Posterior cingulate gyrus (tissue), 11 donors: ENCODE measurements around the gene TRAF1.

ENCODE experiments used
- DNase-seq, 10 donors: peaks; one replicate each; pipeline versions ENCODE4 v3.0.0 to v3.0.0-alpha.2; 2020 to 2021; ENCODE audit warnings: mixed read lengths in 3 of 10
- intact Hi-C: fragments of 100-400 bp; cut with DNase I; formaldehyde crosslinking; loops from one replicate; pipeline ENCODE4 v1.15.1; 2023

The TRAF1 gene

DNA sequence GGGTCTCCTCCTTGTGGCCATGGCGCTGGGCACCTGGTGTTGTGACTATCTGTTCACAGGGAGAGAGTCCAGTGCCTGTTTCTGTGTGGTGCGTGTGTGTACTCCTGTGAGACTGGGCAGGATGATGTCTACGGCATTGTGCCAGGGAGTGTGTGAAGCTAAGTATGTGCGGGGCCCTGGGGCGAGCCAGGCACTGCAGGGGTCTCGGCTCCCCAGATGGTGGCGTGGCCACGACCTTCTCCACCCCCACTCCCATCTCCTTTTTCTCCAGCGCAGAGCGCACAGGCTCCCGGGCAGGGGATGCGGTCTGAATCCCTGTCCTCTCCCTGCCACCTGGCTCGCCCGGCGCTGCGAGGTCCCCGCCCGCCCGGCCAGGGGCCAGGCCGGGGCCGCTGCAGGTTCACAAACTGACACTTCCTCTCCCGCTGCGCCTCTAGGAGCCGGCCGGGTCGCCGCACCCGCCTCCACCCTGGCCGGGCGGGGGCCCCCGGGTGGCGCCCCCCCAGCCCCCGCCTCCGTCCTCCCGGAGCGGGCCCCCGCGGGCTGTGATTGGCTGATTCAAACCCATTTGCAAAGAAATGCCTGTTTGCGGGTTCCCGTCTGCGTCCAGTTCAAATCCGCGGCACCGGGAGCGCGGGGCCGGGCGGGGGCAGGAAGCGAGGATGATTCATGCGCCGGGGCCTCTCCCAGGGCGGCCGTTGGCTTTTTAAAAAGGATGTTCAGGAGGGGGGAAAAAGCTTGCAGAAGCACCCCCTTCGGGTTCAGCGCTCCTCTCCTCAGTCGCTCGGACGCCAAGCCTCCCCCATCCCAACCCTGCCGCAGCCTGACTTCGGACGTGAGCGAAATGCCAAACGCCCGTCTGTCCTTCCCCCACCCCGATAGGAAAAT is 50.4 kb downstream of the TRAF1 start:
- intact Hi-C loops, result loop anchor here (2.0 to 10.0 kb wide), 3 partner anchors 34 to 199 kb away; partner anchors contain the start of genes CNTRL and PSMD5
- peak; percentile 49 to 96 (median 76) for DNase-seq

DNA sequence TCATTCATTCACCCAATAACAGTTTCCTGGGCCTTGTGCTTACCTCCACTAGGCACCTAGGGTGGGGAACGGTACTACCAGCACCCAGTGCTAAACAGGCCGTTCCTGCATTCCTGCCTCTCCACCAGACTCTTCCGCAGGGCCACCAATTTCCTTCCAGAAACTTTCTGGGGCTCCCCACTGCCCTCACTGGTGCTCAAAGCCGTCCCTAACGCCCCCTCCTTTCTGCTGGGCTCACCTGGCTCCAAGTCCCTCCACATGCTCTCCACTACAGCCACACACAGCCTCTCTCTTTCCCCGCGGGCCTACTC is 51.0 kb downstream of the TRAF1 start:
- intact Hi-C loops, result loop anchor here (5.0 to 10.0 kb wide), 2 partner anchors 33 to 199 kb away; partner anchors contain the start of genes CNTRL and PSMD5
- no peak for DNase-seq

DNA sequence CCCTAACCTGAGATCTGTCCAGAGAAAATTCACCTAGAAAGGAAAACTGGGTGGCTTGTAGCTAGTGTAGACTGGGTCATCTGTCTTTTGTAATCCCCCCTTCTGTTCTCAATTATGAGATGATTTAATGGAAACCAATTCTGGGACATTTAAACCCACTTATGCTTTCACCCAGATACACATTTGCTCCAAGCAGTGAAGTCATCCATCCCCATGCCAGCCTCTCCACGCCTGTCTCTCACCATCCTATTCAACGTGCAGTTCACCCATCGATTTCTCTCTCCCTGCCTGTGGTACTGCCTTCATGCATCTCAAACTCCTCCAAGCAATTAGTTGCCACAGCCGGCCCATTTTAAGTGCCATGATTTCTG is 51.4 kb downstream of the TRAF1 start:
- intact Hi-C loops, result loop anchor here (5.0 to 10.0 kb wide), 2 partner anchors 33 to 200 kb away; partner anchors contain the start of genes CNTRL and PSMD5
- DNase-seq, result no peak

DNA sequence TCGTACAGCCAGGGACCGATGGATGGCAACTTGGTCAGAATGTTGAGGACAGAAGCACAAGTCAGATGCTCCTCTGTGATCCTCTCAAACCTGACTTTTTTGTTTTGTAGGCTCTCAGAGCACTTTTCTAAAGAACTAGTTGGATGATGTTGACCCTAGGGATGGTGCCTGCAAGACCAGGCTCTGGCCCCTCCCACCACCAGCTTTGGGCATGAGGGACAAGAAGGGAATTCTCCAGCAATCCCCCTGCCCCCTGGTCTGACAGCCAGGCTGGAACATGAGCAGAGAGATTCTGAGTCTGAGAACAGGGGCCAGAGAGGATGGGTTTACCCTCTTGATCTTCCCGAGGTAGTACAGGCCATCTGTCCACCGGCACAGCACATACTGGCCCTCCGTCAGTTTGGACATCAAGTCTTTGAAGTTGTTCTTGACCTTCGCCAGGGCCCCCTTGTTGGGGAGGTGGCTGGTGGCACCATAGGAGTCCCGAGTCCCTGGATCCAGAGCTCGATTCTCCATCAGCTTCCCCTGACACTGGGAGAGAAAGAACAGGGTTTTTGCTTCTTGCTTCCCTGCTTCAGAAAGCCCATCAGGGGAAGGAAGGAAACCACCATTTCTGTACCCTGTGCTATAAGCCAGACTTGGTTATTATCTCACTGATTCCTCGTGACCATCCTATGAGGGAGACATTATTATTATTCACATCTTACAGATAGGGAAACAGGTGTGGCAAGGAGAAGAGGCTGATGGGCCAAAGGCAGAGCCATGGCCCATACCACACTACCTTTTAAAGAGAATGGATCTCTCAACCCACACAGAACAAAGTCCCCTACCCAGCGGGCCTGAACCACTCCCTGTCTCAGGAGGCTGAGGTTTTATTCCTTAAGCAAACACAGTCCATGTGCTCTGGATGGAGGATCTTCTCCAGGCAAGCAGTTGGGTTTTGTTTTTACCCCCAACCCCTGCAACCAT is 52.1 kb downstream of the TRAF1 start:
- intact Hi-C loops, result loop anchor here (5.0 to 10.0 kb wide), 2 partner anchors 32 to 200 kb away; partner anchors contain the start of genes CNTRL and PSMD5
- DNase-seq, result no peak

- intact Hi-C loops, result loop anchor here (10.0 kb wide), 1 partner anchor 201 kb away; the partner anchor contains the start of gene CNTRL
These were observed 53.1 kb downstream of the TRAF1 start for GRCh38 chr9:120873512-120873911.

GRCh38 chr9:120872791-120873502 is 53.6 kb downstream of the TRAF1 start:
- DNase-seq, result no peak
- intact Hi-C loops, result loop anchor here (10.0 kb wide), 1 partner anchor 202 kb away; the partner anchor contains the start of gene CNTRL

More at GRCh38 chr9:120873512-120873911, 53.1 kb downstream of the TRAF1 start:
- DNase-seq, result no peak

DNA sequence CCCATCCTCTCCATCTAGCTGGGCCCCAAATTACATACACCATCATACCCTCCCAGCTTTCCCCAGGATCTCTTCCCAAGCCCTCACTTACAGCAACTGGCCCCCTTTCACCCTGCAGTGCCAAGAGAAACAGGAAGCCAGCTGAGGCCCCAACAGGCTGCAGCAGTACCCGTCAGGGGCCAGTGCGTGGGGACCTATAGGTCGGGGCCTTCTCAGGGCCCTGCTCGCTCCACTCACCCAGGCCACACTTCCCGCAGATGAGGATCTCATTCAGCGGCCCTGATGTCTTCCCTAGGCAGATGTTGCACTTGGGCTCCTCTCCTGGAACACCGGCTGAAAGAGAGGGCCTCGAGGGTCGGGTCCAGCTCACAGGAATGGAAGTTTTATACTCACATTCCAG is 56.4 kb downstream of the TRAF1 start:
- DNase-seq, result no peak
- intact Hi-C loops, result loop anchor here (10.0 kb wide), 1 partner anchor 205 kb away; the partner anchor contains the start of gene CNTRL

DNA sequence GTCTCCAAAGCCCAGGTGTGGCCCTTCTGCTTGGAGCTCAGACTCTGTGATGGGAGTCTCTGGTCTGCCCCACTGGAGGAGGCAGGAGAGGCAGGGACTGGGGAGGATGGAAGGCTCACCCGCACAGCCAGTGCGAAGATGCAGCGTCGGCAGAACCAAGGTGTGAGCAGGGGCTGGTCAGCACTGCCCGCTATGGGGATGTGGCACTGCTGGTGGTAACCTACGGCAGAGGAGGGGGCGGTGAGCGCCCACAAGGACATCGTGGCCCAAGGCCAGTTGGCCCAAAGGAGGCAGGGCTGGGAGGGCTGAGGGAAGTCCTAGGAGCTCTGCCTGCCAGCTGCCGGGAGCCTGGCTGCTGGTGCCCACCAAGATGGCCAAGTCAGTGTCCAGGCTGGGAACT is 56.9 kb downstream of the TRAF1 start:
- intact Hi-C loops, result loop anchor here (10.0 kb wide), 1 partner anchor 205 kb away; the partner anchor contains the start of gene CNTRL
- no peak for DNase-seq

- DNase-seq, result no peak
- intact Hi-C loops, result no loop called here
These were observed 57.3 kb downstream of the TRAF1 start for GRCh38 chr9:120869360-120869687.

DNA sequence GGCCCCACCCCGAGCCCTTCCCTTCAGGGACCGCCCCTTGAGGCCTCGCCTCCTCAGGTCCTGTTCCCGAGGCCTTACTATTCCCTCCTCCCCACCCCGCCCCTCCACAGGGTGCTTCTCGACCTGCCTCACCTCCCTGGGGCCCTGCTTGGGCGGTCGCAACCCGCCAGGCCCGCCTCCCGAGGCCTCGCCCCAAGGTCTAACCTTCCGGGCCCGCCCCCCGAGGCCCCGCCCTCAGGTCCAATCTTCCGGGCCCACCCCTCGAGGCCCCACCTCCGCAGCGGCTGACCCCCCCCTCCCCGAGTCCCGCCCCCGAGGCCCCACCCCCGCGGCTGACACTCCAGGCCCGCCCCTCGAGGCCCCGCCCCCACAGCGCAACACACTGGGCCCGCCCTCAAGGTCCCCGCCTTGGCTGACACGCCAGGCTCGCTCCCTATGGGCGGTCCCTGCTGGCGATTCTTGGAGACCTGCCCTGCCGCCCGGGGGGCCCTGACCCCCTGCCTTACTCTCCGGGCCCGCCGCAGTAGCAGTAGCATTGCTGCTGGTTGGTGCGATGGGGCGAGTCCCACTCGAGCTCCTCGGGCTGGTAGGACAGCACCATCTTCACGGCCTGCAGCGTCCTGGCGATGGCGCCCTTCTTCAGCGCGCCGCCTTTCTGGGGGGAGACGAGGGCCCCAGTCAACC is 57.8 kb downstream of the TRAF1 start:
- intact Hi-C loops, result no loop called here
- DNase-seq, result peak; percentile 75 to 98 (median 90)

GRCh38 chr9:120868339-120868675 is 58.3 kb downstream of the TRAF1 start:
- intact Hi-C loops, result no loop called here
- DNase-seq, result no peak

GRCh38 chr9:120867676-120868338 is 58.8 kb downstream of the TRAF1 start:
- intact Hi-C loops, result no loop called here
- no peak for DNase-seq

- intact Hi-C loops, result no loop called here
These were observed 59.9 kb downstream of the TRAF1 start for GRCh38 chr9:120866651-120867050.

GRCh38 chr9:120865809-120866208 is 60.8 kb downstream of the TRAF1 start:
- no peak for DNase-seq
- intact Hi-C loops, result no loop called here

More at GRCh38 chr9:120866651-120867050, 59.9 kb downstream of the TRAF1 start:
- DNase-seq, result no peak

DNA sequence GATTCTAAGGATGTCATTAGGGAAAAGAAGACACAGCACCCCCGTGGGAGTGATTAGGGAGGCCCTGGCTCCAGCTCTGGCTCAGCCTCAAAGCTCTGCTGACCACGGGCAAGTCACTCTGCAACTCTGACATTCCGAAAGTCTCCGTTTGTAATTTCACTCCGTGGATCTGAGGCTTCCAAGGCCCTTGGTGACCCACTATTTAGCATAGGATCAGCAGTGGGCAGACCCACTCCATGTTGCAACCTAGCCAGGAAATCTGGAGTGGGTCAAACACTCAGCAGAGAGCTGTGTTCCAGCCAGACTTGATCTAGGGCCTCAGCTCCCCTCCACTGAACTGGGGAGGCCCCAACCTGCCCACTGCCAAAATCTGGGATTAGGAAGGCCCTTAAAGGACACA is 61.4 kb downstream of the TRAF1 start:
- intact Hi-C loops, result no loop called here
- no peak for DNase-seq

DNA sequence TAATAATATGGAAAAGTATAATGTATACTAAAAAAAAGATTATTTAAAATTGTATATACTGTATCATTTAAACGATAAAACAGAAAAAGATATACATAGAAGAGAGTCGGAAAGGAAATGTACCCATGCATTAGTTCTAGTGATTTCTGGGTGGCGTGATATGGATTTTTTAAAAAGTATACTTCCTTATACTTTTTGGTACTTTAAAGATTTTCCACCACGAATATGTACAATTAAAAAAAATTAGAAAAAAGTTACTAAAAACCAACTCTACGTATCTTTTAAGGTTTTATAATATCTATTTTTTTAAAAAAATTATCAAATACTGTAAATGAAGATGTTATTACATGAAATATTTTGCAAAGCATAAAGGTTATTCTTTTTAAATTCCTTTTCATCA is 61.9 kb downstream of the TRAF1 start:
- no peak for DNase-seq
- intact Hi-C loops, result no loop called here

GRCh38 chr9:120863833-120864232 is 62.8 kb downstream of the TRAF1 start:
- no peak for DNase-seq
- intact Hi-C loops, result no loop called here

DNA sequence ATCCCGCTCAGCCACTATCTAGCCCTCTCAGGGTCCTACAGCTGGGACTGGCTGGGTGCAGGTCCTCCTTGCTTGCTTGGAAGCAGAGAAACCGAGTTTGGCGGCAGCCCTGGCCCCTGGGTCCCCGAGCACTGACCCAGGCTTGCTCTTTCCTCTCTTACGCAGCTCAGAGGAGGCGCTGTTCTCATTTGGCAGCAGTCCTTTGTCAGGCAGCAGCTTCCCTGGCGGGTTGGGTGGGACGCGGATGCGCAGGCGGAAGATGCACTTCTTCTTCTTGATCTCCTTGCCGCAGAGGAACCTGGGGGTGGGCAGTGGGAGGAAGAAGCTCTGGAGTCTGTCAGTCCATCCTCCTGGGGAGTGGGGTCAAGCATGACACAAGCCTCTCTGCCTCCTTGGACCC is 64.1 kb downstream of the TRAF1 start:
- no peak for DNase-seq
- intact Hi-C loops, result no loop called here

DNA sequence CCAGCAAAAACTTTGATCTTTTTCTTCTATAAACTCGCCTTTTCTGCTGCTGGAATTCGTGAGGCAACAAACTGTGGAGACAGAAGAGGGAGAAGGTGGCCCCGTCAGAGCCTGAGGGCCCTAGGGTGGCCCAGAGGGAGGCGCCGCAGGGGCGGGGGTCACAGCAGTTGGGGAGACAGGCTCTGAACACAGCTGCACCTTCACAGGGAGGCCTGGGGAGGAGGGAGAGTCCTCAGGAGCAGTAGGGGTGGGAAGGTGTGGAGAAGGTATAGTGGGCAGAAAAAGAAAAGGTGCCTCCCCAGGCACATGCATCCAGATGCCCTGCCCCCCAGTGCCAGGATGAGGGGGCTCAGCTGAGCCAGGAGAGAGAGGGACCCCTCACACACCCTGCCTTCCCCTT is 64.7 kb downstream of the TRAF1 start:
- intact Hi-C loops, result no loop called here
- DNase-seq, result no peak
